Activated CD4-positive, alpha-beta T cell treated with anti-CD3 and anti-CD28 coated beads for 4 hours (primary cell): ENCODE results near the gene TRMT112.

Source experiments
- DNase-seq, 2 donors: peaks; one replicate each; pipeline ENCODE4 v3.0.0-alpha.2; 2020

Gene TRMT112

DNA sequence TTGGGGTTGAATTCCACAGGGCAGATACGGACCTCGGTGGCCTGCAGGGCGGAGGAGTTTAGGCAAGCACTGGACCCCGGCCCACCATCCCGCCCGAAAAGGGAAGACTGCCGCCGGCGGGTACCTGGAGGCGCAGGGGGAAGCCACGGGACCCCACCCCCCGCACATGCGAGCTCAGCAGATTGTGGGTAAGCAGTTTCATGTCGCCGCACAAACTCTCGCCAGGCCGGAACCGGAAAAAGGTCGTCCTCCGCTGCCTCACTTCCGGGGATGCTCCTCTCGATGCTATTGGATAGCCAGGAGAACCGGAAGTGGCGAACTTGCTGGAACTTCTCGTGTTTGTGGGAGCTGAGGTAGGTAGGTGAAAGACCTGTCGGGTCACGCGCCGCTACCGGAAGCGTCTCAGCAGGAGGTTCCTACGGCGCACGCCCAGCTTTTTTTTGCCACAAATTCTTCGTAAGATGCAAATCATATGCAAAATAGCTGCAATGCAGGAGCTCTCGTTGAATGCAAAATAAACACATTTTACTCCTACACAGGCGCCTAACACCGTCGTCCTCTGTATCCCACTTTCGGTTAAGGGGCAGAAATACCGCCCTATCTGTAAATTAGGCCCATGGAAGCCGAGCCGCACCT is at the start of gene TRMT112:
Gene TRMT112 (minus strand): TSS at position 235 of the 636 bp plus-strand sequence. CDS start 33 bp downstream, at position 202.
- DNase-seq = peak; percentile 92 to 96

DNA sequence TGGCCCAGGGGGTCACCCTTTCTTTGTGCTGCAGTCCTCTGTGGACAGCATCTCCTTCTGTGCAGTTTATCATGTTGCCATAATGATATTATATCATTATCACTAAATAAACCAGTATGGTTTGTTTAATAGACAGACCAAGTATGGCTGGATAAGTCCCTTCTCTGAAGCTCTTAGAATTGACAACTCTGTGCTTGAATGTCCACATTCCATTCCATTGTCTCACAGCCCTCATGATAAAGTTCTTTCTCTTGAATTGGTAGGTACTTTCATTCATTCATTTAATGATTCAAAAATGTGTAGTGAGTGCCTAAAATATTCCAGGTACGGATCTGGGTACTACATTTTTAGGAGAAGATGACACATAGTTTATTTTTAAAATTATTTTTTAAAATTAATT is 49.4 kb upstream of the TRMT112 start:
- no peak for DNase-seq

DNA sequence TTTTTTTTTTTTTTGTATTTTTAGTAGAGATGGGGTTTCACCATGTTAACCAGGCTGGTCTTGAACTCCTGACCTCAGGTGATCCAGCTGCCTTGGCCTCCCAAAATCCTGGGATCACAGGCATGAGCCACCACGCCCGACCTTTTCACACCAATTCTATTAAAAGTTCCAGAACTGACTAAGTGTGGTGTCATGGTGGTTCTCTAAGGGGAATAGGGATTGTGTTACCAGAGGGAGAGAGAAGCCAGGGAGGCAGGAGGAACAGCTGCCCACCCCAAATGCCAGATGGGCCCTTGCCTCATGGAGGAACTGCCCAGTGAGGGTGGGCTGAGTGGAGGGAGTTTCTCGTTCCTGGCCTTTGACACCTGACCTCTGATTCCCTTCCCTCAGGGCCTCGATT is 47.6 kb upstream of the TRMT112 start:
- DNase-seq = no peak

DNA sequence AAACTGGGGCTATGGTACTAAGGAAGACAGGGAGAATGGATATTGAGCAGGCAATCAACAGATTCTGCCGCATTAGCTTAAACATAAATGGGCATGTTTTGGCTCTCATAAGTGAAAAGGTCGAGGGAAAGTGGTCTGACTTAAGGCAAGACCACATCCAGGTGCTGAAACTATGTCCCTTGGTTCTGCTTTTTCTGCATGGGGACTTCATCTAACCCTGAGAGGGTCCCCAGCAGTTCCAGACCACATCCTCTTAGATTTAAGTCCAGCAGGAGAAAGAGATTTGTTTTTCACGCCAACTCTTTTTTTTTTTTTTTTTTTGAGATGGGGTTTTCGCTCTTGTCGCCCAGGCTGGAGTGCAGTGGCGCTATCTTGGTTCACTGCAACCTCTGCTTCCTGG is 47.1 kb upstream of the TRMT112 start:
- no peak for DNase-seq

DNA sequence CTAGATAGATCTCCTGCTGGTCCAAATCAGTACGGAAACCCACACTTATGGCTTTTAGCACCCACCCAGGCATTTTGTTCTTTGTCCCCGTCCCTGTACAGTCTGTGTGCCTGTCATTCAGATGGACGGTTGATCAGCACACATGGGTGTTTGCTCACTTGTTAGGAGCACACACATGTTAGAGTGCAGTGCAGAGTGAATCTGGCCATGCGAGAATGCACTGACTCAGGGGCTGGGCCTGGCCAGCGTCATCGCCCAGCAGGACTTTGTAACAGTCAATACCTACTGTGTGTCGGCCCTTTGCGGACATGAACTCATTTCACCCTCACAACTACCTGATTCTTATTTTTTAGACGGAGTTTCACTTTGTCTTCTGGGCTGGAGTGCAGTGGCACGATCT is 45.0 kb upstream of the TRMT112 start:
- no peak for DNase-seq

DNA sequence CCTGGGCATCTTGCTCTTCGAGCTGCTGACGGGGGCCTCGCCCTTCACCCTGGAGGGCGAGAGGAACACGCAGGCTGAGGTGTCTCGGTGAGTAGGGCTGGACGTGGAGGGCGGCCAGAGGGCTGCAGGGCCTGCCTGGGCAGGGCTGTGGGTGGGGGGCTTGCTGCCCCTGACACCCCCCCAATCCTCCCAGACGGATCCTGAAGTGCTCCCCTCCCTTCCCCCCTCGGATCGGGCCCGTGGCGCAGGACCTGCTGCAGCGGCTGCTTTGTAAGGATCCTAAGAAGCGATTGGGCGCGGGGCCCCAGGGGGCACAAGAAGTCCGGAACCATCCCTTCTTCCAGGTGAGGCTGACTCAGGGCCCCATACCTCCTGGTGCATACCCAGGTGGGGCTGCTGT is 44.3 kb upstream of the TRMT112 start:
- DNase-seq = no peak

DNA sequence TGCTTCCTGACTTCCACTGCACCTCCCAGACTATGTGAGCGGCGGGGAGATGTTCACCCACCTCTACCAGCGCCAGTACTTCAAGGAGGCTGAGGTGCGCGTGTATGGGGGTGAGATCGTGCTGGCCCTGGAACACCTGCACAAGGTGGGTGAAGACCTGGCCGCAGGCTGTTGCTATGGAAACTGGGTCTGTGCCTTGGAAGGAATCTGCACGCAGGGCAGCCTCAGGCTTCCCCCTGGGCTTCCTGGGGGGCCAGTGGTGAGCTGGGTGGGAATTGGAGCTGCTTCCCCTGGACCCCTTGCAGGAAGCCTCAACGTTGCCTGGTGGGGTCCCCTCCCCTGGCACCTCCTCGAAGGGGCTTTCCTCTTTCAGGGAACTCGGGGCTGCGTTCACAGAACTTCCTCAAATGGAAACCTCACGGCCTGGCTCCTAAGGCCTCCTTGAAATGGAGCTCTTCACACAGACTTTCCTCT is 43.1 kb upstream of the TRMT112 start:
- no peak for DNase-seq

DNA sequence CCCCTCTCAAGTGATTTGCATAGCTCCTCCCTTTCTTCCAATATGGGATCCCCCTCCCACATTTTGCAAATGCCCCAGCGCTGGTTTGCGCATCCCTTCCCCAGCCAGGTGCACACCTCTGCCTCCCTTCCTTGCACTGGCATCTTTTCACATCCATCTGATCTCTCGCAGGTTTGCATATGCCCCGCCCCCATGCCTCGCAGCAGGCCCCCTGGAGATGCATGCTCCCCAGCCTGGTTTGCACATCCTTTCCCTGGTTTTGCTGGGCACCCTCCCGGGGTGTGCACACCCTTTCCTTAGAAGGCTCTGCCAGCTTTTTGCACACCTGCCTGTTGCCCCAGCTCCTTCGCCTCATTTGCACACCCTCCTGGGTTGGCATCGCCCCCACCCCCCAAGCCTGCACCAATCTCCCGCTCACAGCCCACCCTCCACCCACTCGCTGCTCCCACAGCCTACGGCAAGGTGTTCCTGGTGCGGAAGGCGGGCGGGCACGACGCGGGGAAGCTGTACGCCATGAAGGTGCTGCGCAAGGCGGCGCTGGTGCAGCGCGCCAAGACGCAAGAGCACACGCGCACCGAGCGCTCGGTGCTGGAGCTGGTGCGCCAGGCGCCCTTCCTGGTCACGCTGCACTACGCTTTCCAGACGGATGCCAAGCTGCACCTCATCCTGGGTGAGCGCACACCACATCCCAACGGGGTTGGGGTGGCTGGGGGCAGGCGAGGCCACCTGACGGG is 42.5 kb upstream of the TRMT112 start:
- DNase-seq = peak in 1 of 2 donors; percentile 26

DNA sequence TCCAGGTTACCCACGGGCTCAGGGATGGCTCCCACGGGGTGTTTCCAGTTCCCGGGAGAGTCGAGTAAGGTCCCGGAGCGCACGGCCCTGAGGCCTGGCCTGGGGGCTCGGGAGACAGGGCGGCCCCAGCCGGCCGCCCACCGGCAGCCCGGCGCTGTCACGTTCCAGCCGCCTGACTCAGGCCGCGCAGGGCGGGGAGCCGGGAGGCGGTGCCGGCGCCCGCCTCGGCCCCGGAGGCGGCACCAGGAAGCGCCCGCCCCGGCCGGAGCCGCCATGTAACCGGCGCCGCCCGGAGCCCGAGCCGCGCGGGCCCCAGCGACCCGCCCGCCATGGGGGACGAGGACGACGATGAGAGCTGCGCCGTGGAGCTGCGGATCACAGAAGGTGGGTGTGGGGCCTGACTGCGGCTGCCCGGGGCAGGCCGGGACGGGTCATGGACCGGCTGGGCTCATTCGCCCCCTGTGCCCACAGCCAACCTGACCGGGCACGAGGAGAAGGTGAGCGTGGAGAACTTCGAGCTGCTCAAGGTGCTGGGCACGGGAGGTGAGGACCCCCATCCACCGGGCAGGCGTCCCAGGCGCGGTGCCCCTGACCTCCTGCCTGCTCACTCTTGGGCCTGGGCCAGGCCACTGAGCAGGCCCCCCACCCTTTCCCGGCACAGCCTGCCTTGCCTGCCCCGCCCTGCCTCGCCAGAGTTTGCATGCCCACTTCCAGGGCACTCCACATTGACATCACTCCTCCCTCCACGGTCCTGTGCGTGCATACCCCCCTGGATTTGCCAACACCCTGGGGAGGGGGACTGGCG is 41.8 kb upstream of the TRMT112 start, which contains the start of gene RPS6KA4:
Gene RPS6KA4 (plus strand): TSS at position 256 of the 805 bp plus-strand sequence. CDS start 74 bp downstream, at position 330.
- DNase-seq = peak; percentile 41 to 44

DNA sequence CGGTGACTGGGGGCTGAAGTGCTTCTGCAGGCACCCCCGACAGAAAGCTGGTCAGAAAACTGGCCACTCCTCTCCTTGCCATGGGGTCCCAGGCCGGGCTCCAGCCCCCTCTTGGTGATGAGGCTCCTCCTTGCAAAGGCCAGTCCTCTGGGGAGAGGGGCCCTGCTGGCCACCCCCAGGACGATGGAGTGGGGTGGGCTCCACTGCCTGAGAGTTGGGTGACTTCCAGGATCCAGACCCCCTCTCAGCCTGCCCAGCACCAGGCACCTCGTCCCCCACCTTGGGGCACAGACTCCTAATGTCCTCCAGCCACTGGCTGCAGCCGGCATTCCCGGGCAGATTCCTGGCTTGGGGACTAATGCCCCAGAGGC is 41.2 kb upstream of the TRMT112 start:
- DNase-seq = no peak

DNA sequence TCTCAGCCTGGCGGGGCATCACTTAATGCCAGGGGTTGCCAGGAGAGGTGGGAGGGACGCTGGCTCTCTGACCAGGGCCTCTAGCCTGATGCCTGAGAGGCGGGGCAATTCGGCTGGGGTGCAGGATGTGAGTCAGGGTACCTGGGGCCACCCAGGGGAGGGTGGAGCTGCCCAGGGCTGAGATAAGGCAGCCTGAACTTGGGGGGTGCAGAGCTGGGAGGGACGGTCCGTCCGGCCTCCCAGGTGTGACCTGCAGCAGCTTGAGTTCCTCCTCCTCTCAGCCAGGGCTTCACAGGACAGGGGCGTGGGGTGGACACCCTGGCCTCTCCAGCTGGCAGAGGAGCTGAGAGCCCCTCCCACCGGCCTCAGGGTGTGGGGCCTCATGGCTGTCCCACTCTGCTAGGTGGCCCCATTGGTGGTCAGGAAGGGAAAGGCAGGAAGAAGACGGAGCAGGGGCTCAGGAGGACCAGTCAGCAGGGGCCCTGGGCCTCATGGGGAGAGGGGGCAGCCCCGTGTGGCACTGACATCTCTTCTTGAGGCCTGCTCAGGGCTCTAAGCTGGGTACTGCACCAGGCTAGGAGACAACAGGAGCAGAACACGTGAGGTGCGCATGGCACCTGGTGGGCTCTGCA is 40.7 kb upstream of the TRMT112 start:
- DNase-seq = peak; percentile 33 to 54

DNA sequence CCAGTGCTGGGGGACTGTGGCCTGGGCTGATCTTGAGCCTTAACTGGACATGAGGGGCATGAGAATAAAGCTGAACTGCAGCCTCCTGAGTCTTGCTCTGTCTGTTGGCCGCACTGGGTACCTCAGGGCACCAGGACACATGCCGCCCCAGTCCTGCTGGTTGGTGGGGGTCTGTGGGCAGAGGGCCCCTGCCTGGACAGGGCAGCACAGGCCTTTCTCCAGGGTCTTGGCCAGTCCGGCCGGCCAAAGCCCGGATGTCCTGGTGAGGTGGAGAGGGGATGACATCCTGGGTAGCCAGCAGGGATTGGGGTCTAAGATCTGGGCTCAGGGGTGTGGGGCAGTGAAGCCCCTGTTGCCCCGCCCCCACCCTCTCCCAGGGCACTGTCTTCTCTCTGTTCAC is 40.1 kb upstream of the TRMT112 start:
- DNase-seq = no peak

DNA sequence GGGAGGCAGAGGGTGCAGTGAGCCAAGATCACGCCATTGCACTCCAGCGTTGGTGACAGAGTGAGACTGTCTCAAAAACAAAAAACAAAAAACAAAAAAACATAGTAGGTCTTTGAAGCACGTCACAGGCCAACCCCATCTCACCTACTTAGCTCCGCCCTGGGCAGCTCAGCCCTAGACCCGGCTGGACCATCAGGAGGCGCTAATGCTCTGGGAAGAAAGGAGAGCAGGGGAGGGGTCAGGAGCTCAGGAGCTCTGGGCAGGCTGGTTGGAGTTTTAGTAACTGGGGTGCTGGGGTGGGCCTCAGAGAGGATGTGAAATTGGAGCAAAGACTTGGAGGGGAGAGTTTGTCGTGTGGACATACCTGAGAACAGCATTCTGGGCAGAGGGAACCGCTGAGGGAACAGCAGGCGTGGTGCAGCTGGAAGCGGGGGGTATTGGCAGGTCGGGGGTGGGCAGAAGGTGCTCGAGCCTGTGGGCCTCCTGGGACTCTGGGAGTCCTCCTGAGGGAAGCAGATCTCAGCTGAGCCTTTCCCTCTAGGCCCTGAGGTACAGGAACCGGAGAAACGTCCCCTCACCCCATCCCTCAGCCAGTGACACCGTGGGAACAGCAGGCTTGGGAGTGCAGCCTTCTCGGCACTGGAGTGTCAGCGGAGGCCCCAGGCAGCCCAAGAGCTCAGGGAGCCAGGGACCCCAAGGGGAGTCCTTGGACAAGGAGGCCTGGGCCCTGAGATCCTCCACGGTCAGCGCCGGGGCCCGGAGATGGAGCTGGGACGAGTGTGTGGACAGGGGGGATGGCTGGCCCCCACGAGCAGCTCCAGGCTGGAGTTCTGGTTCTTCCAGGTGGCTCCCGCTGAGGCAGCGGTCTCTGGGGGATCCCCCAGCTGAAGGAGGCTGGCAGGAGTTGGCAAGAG is 39.4 kb upstream of the TRMT112 start:
- no peak for DNase-seq

DNA sequence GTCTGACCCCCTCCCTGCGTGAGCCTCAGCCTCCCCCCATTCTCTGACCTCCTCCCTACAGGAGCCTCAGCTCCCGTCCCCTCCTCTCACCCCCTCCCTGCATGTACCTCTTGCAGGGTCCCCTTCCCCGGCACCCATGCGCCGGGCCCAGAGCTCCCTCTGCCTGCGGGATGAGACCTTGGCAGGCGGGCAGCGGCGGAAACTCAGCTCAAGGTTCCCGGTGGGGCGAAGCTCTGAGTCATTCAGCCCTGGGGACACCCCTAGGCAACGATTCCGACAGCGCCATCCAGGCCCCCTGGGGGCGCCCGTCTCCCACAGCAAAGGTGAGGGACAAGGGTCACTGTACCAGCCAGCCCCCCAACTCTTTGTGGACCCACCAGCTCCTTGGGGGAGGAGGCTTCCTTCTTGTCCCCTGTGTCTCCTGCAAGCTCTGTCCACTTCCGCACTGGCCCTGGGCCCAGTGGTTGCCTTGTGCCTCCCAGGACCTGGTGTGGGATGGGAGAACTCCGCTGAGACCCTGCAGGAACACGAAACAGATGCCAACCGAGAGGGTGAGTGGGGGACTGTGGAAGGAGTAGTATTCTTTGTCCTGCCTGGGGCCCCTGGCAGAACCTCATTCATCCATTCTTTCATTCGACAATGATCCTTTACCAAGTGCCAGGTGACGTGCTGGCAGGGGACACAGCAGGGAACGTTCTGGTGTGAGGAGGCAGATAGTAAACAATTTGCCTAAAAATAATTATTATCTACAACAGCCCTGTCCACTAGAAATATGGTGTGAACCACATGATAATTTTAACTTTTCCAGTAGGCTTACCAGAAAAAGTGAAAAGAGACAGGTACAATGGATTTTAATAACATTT is 38.0 kb upstream of the TRMT112 start:
- peak; percentile 25 to 37 for DNase-seq

DNA sequence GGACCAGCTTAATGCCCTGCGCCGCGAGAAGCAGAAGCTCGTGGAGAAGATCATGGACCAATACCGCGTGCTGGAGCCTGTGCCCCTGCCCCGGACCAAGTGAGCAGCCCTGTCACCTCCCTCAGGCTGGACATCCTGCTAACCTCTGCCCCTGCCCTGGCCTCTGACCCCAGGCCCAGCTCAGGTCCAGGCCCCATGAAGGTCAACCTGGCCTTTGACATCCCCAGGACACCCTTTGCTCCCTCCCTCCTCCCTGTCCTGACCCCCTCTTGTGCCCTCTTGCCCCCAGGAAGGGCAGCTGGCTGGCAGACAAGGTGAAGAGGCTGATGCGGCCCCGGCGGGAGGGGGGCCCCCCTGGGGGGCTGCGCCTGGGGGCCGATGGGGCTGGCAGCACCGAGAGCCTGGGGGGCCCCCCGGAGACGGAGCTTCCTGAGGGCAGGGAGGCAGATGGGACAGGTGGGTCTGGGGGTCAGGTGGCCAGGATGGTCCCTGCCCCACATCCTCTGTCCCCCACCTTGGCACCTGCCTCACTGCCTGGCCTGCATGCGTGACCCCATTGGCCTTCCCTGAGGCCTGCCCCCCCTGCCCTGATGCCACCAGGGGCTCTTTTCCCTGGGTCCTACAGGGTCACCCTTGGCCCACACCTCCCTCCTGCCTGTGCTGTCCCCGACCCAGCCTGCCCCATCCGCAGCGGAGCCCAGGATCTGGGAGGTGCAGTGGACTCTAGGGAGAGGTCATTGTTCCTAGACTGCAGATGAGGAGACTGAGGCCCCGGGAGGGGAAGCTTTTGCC is 36.6 kb upstream of the TRMT112 start:
- DNase-seq = no peak

DNA sequence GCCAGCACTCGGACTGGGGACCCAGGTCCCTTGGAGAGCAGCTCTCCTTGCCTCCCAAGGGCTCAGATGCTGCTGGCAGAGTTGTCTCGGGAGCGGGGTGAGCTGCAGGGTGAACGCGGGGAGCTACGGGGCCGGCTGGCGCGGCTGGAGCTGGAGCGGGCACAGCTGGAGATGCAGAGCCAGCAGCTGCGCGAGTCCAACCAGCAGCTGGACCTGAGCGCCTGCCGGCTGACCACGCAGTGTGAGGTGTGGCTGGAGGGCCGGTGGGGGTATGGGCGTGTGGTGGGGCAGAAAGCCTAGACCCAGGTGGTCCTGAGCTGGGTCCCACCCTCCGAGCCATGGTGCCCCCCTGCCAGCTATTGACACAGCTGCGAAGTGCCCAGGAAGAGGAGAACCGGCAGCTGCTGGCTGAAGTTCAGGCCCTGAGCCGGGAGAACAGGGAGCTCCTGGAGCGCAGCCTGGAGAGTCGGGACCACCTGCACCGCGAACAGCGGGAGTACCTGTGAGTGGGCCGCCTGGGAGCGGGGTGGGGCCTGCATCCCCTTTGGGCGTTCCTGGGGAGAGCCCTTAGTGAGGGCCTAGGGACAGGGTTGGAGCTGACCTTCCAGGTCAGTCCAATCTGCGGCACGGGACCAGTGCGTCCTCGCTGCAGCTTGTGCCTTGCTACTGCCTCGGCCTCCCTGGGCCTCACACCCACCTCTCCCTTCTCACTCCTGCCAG is 35.8 kb upstream of the TRMT112 start:
- DNase-seq = no peak

DNA sequence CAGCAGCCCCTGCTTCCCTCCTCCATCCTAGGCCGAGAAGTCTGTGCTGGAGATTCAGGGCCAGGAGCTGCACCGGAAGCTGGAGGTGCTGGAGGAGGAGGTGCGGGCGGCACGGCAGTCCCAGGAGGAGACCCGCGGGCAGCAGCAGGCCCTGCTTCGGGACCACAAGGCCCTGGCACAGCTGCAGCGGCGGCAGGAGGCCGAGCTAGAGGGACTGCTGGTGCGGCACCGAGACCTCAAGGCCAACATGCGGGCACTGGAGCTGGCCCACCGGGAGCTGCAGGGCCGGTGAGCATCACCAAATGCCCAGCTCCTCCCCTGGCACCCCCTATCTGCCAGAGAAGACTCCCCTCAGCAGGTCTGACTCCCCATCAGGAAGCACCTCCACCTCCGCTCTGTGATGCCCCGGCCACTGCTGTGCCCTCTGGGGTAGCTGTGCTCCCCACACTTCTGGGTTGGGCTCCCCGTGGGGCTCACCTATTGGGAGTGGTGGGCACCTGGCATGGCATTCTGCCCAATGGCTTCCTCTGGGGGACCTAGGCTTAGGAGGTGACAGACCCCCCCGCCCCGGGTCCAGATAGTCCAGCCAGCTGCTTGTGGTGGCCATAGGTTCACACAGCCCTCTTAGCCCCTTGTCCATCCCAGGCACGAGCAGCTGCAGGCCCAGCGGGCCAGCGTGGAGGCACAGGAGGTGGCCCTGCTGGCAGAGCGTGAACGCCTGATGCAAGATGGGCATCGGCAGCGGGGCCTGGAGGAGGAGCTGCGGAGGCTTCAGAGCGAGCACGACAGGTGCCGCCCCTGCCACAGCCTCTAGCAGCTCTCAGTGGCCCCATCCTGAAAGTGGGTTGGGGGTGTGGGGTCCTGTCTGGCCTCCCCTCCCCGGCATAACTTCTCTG is 35.0 kb upstream of the TRMT112 start:
- no peak for DNase-seq

DNA sequence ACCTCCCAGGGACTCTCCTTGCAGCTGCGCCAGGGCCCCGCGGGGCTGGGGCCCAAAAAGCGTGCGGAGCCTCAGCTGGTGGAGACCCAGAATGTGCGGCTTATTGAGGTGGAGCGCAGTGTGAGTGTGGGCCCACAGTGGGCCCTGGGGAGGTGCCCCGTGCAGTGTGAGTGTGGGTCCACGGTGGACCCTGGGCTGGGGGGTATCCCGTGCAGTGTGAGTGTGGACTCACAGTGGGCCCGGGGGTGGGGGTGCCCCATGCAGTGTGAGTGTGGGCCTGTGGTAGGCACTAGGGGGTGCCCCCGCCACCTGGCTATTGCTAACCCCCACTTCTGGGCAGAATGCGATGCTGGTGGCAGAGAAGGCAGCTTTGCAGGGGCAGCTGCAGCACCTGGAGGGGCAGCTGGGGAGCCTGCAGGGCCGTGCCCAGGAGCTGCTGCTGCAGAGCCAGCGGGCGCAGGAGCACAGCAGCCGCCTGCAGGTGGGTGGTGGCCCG is 33.8 kb upstream of the TRMT112 start:
- DNase-seq = no peak
